ENCODE data around the gene DEGS1.

- TF ChIP-seq, protein P1, sequence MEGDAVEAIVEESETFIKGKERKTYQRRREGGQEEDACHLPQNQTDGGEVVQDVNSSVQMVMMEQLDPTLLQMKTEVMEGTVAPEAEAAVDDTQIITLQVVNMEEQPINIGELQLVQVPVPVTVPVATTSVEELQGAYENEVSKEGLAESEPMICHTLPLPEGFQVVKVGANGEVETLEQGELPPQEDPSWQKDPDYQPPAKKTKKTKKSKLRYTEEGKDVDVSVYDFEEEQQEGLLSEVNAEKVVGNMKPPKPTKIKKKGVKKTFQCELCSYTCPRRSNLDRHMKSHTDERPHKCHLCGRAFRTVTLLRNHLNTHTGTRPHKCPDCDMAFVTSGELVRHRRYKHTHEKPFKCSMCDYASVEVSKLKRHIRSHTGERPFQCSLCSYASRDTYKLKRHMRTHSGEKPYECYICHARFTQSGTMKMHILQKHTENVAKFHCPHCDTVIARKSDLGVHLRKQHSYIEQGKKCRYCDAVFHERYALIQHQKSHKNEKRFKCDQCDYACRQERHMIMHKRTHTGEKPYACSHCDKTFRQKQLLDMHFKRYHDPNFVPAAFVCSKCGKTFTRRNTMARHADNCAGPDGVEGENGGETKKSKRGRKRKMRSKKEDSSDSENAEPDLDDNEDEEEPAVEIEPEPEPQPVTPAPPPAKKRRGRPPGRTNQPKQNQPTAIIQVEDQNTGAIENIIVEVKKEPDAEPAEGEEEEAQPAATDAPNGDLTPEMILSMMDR (IDR thresholded peaks at IDR 0.05; ENCODE audit: low read depth, low read length, poor library complexity, severe bottlenecking), result no peak
- no peak for TF ChIP-seq EZH2phosphoT487 (IDR thresholded peaks at IDR 0.05; ENCODE audit: borderline replicate concordance, low read length)
Observed at GRCh38 chr1:224157316-224157715, 25.7 kb upstream of the DEGS1 start.
